Activated CD4-positive, alpha-beta T cell treated with anti-CD3 and anti-CD28 coated beads, Interleukin-2, amount 10 ng/mL, durations not matched to agents 7 days and 5 days (primary cell): ENCODE data around the gene QSER1. TPM values are rescaled to one million over a fixed set of nuclear protein-coding genes. Genes with fewer than 3 reads are reported as not detected.
"Not testable (repeated sequence)": the region's sequence is repeated elsewhere in the genome, so short reads cannot be mapped to it uniquely, and the experiment has no call there.

Experiments
- CTCF ChIA-PET: fragments of 350-600 bp; sonication (Branson Sonifier 250); formaldehyde crosslinking; loops from one replicate; lab custom pipeline; 2021; ENCODE audit warnings: antibody characterized with exemption; lab: Charles Lee
- POLR2A ChIA-PET: fragments of 350-600 bp; sonication (Branson Sonifier 250); formaldehyde crosslinking; loops from one replicate; lab custom pipeline; 2021; ENCODE audit warnings: antibody characterized with exemption; lab: Charles Lee
- DNase-seq: peaks from one replicate; pipeline ENCODE4 v3.0.0-alpha.2; 2020
- H3K27ac Mint-ChIP-seq: one replicate; pipeline ENCODE4 v1.8.0; 2021; ENCODE audit warnings: mild to moderate bottlenecking, moderate library complexity, mixed read lengths
- H3K27me3 Mint-ChIP-seq: one replicate; pipeline ENCODE4 v1.8.0; 2021; ENCODE audit warnings: mixed read lengths
- H3K36me3 Mint-ChIP-seq: one replicate; pipeline ENCODE4 v1.8.0; 2021; ENCODE audit warnings: low read depth, mixed read lengths
- H3K4me1 Mint-ChIP-seq: one replicate; pipeline ENCODE4 v1.8.0; 2021; ENCODE audit warnings: mixed read lengths
- H3K4me3 Mint-ChIP-seq: one replicate; pipeline ENCODE4 v1.8.0; 2021; ENCODE audit warnings: mild to moderate bottlenecking, moderate library complexity, mixed read lengths
- H3K9me3 Mint-ChIP-seq: one replicate; pipeline ENCODE4 v1.8.0; 2021; ENCODE audit warnings: mixed read lengths
- total RNA-seq, 2 experiments: library from RNA; stranded (reverse); gene quantifications; one replicate each; pipeline ENCODE4 v1.2.3, GENCODE V29; 2021

Gene QSER1
- total RNA-seq, 2 experiments from 2014 or later: 12.3 to 18.0 TPM

DNA sequence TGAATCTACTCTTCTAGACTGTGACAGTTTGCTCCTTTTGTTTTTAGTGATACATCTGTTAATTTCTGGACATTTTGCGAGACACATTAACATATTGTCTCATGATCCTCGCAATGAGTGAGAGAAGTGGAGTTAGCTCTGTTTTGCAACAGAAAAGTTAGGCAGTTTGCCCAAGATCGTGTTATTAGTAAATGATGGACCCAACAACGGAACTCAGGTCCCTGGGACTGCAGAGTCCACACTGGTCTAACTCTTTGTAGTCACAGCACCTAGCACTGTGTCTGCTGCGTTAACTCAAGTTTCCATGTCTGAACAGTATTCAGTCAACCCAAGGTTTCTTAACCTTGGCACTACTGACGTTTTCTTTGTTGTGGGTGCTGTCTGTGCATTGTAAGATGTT is 126.2 kb downstream of the QSER1 start:
- peaks cover 17% of the 10 kb centered on the region for H3K4me1 Mint-ChIP-seq
- no peak overlapping the region for H3K4me3 Mint-ChIP-seq
- no peak for DNase-seq
- POLR2A ChIA-PET: no interaction called here
- peaks cover 42% of the 10 kb centered on the region for H3K27me3 Mint-ChIP-seq
- no peaks in the 10 kb centered on the region for H3K9me3 Mint-ChIP-seq
- H3K36me3 Mint-ChIP-seq: peaks cover 4% of the 10 kb centered on the region
- CTCF ChIA-PET: interaction anchor here (0.6 to 1.5 kb wide), 2 partner anchors 11 to 14 kb away, joined by 5 to 10 read pairs; no protein-coding TSS in a partner anchor
- no peak overlapping the region for H3K27ac Mint-ChIP-seq

- Mint-ChIP-seq H3K9me3 (no peaks in the 10 kb centered on the region), H3K36me3 (peaks cover under 1% of the 10 kb centered on the region), H3K27me3 (peaks cover 23% of the 10 kb centered on the region), H3K27ac (no peak overlapping the region), H3K4me3 (no peak overlapping the region), H3K4me1 (peaks cover 5% of the 10 kb centered on the region)
- ChIA-PET CTCF (interaction anchor here (1.4 to 2.4 kb wide), 2 partner anchors 10 to 11 kb away, joined by 4 to 13 read pairs; no protein-coding TSS in a partner anchor), POLR2A (interaction anchor here (1.0 kb wide), 1 partner anchor 18 kb away, joined by 3 read pairs; the partner anchor contains the start of gene TCP11L1)
- DNase-seq: no peak
These were observed 128.9 kb downstream of the QSER1 start for GRCh38 chr11:33021501-33021900.

- H3K4me3 Mint-ChIP-seq: no peak overlapping the region
- no peak for DNase-seq
- H3K27me3 Mint-ChIP-seq: peaks cover 19% of the 10 kb centered on the region
- no peak overlapping the region for H3K27ac Mint-ChIP-seq
- H3K36me3 Mint-ChIP-seq: no peaks in the 10 kb centered on the region
- no peaks in the 10 kb centered on the region for H3K9me3 Mint-ChIP-seq
- H3K4me1 Mint-ChIP-seq: peaks cover 4% of the 10 kb centered on the region
- CTCF ChIA-PET: interaction anchor here (1.4 to 2.4 kb wide), 2 partner anchors 10 to 11 kb away, joined by 4 to 13 read pairs; no protein-coding TSS in a partner anchor
- POLR2A ChIA-PET: interaction anchor here (0.5 to 1.0 kb wide), 2 partner anchors 17 to 41 kb away, joined by 3 read pairs; partner anchors contain the start of gene TCP11L1
These were observed 129.3 kb downstream of the QSER1 start for GRCh38 chr11:33021937-33022336.

DNA sequence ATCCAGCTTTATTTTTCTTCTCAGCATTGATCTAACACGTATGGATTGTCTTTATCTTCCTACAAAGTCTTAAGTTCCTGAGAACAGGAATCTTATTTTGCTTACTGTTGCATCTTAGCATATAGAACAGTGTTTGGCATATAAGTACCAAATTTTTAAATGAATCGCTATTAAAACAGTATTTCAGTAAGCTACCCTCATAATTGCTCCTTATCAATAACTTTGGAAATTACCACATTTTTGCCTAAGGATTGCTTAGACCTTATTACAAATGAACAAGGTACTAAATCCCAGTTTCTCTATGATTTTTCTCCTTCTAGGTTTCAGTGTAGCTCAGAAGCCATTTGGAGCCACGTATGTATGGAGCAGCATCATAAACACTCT is 132.7 kb downstream of the QSER1 start:
- DNase-seq: no peak
- H3K4me3 Mint-ChIP-seq: no peak overlapping the region
- ChIA-PET CTCF (interaction anchor here (0.8 to 1.3 kb wide), 2 partner anchors 12 to 14 kb away, joined by 3 read pairs; no protein-coding TSS in a partner anchor), POLR2A (no interaction called here)
- no peaks in the 10 kb centered on the region for H3K27me3 Mint-ChIP-seq
- H3K27ac Mint-ChIP-seq: no peak overlapping the region
- no peaks in the 10 kb centered on the region for H3K36me3 Mint-ChIP-seq
- H3K4me1 Mint-ChIP-seq: peaks cover 4% of the 10 kb centered on the region
- H3K9me3 Mint-ChIP-seq: no peaks in the 10 kb centered on the region

DNA sequence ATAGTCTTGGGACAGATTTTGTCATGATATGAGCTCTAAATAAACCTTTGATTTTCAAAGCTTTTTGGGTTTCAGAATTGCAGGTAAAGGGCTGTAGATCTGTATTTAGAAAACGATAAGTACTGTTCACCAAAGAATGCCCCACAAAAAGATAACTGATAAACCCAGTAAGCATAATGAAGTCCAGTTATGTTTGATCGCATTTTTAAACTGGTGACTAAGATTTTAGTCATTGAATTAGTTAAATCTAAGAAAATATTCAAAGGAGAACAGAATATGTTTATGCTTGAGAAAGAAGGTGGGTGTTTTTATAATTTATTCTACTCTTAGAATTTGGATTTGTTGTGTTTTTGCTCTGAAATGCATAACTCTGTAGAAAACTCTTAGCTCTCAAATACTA is 134.6 kb downstream of the QSER1 start:
- H3K4me1 Mint-ChIP-seq: no peaks in the 10 kb centered on the region
- no peak for DNase-seq
- H3K36me3 Mint-ChIP-seq: no peaks in the 10 kb centered on the region
- POLR2A ChIA-PET: no interaction called here
- no peaks in the 10 kb centered on the region for H3K9me3 Mint-ChIP-seq
- no peak overlapping the region for H3K27ac Mint-ChIP-seq
- CTCF ChIA-PET: interaction anchor here (1.8 kb wide), 1 partner anchor 12 kb away, joined by 5 read pairs; the partner anchor contains the start of gene TCP11L1
- H3K27me3 Mint-ChIP-seq: peaks cover 2% of the 10 kb centered on the region
- no peak overlapping the region for H3K4me3 Mint-ChIP-seq

DNA sequence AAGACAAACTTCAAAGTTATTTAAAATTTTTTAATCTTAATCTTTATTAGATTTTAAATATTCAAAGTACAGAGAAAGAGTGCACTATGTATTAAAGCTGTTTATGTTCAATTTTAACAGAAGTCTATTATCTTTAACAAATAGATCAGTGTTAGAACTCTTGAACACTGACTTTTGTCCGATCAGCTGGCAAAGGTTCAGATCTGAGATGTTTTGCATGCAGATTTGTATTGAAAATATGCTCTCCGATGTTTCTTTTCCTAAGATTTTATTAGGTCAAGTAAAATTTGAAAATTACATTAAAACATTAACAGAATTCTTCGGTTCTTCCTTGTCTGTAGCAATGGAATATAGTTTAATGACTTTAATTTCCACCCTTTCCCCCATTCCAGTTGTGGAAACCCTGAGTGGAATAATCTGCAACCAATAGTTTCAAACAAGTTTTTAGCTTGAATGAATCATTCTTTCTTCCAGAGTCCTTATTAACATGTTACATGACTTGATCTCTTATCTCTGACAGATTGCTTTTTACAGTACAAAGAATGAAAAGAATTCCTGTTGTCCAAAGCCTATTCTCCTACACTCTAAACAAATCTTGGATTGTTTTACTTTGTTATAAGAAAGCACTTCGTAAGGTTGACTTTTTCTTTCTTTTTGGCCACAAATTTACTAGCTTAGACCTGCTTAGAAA is 135.4 kb downstream of the QSER1 start:
- H3K27me3 Mint-ChIP-seq: peaks cover 7% of the 10 kb centered on the region
- no peak overlapping the region for H3K27ac Mint-ChIP-seq
- POLR2A ChIA-PET: no interaction called here

GRCh38 chr11:33028537-33028914 is 135.9 kb downstream of the QSER1 start:
- Mint-ChIP-seq H3K36me3 (peaks cover 3% of the 10 kb centered on the region), H3K4me3 (no peak overlapping the region), H3K4me1 (no peaks in the 10 kb centered on the region), H3K27me3 (peaks cover 9% of the 10 kb centered on the region), H3K27ac (no peak overlapping the region), H3K9me3 (no peaks in the 10 kb centered on the region)
- DNase-seq: no peak
- CTCF ChIA-PET: interaction anchor here (0.8 kb wide), 1 partner anchor 37 kb away, joined by 3 read pairs; no protein-coding TSS in a partner anchor
- POLR2A ChIA-PET: no interaction called here

More for the DNA sequence above, 135.4 kb downstream of the QSER1 start:
- DNase-seq: no peak
- H3K9me3 Mint-ChIP-seq: no peaks in the 10 kb centered on the region
- no peak overlapping the region for H3K4me3 Mint-ChIP-seq
- H3K36me3 Mint-ChIP-seq: peaks cover 3% of the 10 kb centered on the region
- CTCF ChIA-PET: interaction anchor here (0.8 to 1.8 kb wide), 2 partner anchors 11 to 37 kb away, joined by 3 to 5 read pairs; partner anchors contain the start of gene TCP11L1
- no peaks in the 10 kb centered on the region for H3K4me1 Mint-ChIP-seq

GRCh38 chr11:33029218-33029617 is 136.6 kb downstream of the QSER1 start:
- CTCF ChIA-PET: interaction anchor here (0.6 to 1.1 kb wide), 2 partner anchors 9 to 11 kb away, joined by 4 to 10 read pairs; no protein-coding TSS in a partner anchor
- H3K36me3 Mint-ChIP-seq, H3K4me3 Mint-ChIP-seq, H3K27ac Mint-ChIP-seq, POLR2A ChIA-PET, DNase-seq, H3K4me1 Mint-ChIP-seq, H3K9me3 Mint-ChIP-seq: not testable (repeated sequence)
- peaks cover 13% of the 10 kb centered on the region for H3K27me3 Mint-ChIP-seq

Other genes with a start within 250 kb of the QSER1 start
- gene CCDC73, start 98.1 kb upstream of the QSER1 start, total RNA-seq: not detected
- gene PRRG4, start 62.9 kb upstream of the QSER1 start, total RNA-seq: under 1 TPM; 0.25 to 0.30 TPM
- gene DEPDC7, start 123.1 kb downstream of the QSER1 start, total RNA-seq: 1 to 10 TPM; 1.6 TPM
- gene TCP11L1, start 146.8 kb downstream of the QSER1 start, total RNA-seq: 10 to 100 TPM; 13.8 to 14.7 TPM